Loucy (cell line): Measurements from ENCODE around the gene ITGA6.

Experiments used
- H2AFZ ChIP-seq: fragments of 200-600 bp; sonication (generic); 2 replicates; pipeline ENCODE4 v1.6.0; 2016; ENCODE audit warnings: antibody characterized with exemption, mild to moderate bottlenecking, low read length, moderate library complexity
- H3F3A ChIP-seq: fragments of 200-600 bp; 2 replicates; pipeline ENCODE4 v1.6.0; 2016; ENCODE audit warnings: antibody characterized with exemption, low read depth, mild to moderate bottlenecking
- H3K27me3 ChIP-seq: fragments of 200-600 bp; sonication (generic); 2 replicates; pipeline ENCODE4 v1.6.1; 2014; ENCODE audit warnings: low read length, mild to moderate bottlenecking; ENCODE audit not compliant: insufficient read depth, poor library complexity, severe bottlenecking
- H3K36me3 ChIP-seq: fragments of 200-600 bp; sonication (generic); 2 replicates; pipeline ENCODE4 v1.6.1; 2016; ENCODE audit warnings: low read length; ENCODE audit not compliant: insufficient read depth
- H3K4me1 ChIP-seq: fragments of 200-600 bp; sonication (generic); 2 replicates; pipeline ENCODE4 v1.5.1; 2014; ENCODE audit warnings: low read length, mild to moderate bottlenecking; ENCODE audit not compliant: insufficient read depth, poor library complexity, severe bottlenecking
- H3K4me2 ChIP-seq: fragments of 200-600 bp; sonication (generic); 2 replicates; pipeline ENCODE4 v1.6.0; 2014; ENCODE audit warnings: antibody characterized with exemption, low read length, low read depth, mild to moderate bottlenecking; ENCODE audit not compliant: poor library complexity, severe bottlenecking
- H3K4me3 ChIP-seq: fragments of 200-600 bp; sonication (generic); 2 replicates; pipeline ENCODE4 v1.5.1; 2014; ENCODE audit warnings: low read length, mild to moderate bottlenecking, mixed read lengths; ENCODE audit not compliant: poor library complexity, severe bottlenecking
- H3K79me2 ChIP-seq: fragments of 200-600 bp; sonication (generic); 2 replicates; pipeline ENCODE4 v1.6.1; 2014; ENCODE audit warnings: low read length; ENCODE audit not compliant: insufficient read depth
- H3K9ac ChIP-seq: fragments of 200-600 bp; sonication (generic); 2 replicates; pipeline ENCODE4 v1.6.0; 2014; ENCODE audit warnings: mild to moderate bottlenecking, low read depth, low read length, moderate library complexity; ENCODE audit not compliant: poor library complexity, severe bottlenecking
- H3K9me2 ChIP-seq: fragments of 200-600 bp; sonication (generic); replicated peaks from 2 replicates; pipeline ENCODE4 v1.6.1; 2016; ENCODE audit warnings: low read depth, low read length, mixed read lengths
- H3K9me3 ChIP-seq: fragments of 200-600 bp; sonication (generic); 2 replicates; pipeline ENCODE4 v1.6.1; 2014; ENCODE audit warnings: mild to moderate bottlenecking, antibody characterized with exemption, low read length, low read depth; ENCODE audit not compliant: insufficient read depth
- H4K20me1 ChIP-seq: fragments of 200-600 bp; sonication (generic); 2 replicates; pipeline ENCODE4 v1.6.0; 2014; ENCODE audit warnings: antibody characterized with exemption, low read length, mild to moderate bottlenecking; ENCODE audit not compliant: insufficient read depth, poor library complexity, severe bottlenecking
- EZH2phosphoT487 ChIP-seq: fragments of 200-600 bp; IDR thresholded peaks from 2 replicates; pipeline ENCODE4 v1.6.1; 2018; ENCODE audit warnings: antibody characterized with exemption, mild to moderate bottlenecking, moderate library complexity, borderline replicate concordance
- TF ChIP-seq, protein P1 (sequence below): fragments of 200-600 bp; sonication (generic); conservative IDR thresholded peaks from 2 replicates; pipeline ENCODE4 v1.5.1; 2014; ENCODE audit warnings: mild to moderate bottlenecking, antibody characterized with exemption, low read length

Gene ITGA6

DNA sequence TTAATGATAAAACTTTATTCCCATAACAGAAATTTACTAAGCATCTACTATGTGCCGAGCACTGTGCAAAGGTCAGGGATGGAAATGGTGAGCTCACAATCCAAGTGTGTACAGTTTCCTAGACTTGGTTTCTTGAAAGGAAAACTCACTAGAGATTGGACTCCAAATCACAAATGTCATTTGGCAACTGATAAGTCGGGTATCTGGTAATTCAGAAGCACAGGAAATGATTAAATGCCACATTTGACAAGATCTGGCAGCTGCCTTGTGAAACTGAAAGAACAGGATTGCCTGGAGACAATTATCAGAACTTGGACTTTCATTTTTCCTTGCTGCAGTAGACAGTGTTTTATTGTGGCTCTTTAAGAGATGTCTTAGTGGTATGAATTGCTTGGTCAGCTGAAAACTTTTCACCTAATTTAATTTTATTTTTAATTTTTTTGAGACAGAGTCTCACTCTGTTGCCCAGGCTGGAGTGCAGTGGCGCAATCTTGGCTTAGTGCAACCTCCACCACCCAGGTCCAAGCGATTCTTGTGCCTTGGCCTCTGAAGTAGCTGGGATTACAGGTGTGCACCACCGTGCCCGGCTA lies 19.2 kb downstream of the ITGA6 start:
- Histone ChIP-seq H3K4me3 (no peak overlapping the region), H3K9ac (no peak overlapping the region), H3F3A (no peaks in the 10 kb centered on the region; the same call in 1 of the 2 replicates), H2AFZ (no peak overlapping the region), H3K4me2 (peak overlapping the region; percentile 15), H3K36me3 (no peaks in the 10 kb centered on the region), H4K20me1 (peaks cover 15% of the 10 kb centered on the region), H3K9me2 (no peaks in the 10 kb centered on the region), H3K79me2 (peaks cover 63% of the 10 kb centered on the region), H3K27me3 (no peaks in the 10 kb centered on the region), H3K9me3 (no peaks in the 10 kb centered on the region), H3K4me1 (peaks cover 16% of the 10 kb centered on the region)
- TF ChIP-seq, protein P1, sequence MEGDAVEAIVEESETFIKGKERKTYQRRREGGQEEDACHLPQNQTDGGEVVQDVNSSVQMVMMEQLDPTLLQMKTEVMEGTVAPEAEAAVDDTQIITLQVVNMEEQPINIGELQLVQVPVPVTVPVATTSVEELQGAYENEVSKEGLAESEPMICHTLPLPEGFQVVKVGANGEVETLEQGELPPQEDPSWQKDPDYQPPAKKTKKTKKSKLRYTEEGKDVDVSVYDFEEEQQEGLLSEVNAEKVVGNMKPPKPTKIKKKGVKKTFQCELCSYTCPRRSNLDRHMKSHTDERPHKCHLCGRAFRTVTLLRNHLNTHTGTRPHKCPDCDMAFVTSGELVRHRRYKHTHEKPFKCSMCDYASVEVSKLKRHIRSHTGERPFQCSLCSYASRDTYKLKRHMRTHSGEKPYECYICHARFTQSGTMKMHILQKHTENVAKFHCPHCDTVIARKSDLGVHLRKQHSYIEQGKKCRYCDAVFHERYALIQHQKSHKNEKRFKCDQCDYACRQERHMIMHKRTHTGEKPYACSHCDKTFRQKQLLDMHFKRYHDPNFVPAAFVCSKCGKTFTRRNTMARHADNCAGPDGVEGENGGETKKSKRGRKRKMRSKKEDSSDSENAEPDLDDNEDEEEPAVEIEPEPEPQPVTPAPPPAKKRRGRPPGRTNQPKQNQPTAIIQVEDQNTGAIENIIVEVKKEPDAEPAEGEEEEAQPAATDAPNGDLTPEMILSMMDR, result no peak
- TF ChIP-seq EZH2phosphoT487, result no peak

DNA sequence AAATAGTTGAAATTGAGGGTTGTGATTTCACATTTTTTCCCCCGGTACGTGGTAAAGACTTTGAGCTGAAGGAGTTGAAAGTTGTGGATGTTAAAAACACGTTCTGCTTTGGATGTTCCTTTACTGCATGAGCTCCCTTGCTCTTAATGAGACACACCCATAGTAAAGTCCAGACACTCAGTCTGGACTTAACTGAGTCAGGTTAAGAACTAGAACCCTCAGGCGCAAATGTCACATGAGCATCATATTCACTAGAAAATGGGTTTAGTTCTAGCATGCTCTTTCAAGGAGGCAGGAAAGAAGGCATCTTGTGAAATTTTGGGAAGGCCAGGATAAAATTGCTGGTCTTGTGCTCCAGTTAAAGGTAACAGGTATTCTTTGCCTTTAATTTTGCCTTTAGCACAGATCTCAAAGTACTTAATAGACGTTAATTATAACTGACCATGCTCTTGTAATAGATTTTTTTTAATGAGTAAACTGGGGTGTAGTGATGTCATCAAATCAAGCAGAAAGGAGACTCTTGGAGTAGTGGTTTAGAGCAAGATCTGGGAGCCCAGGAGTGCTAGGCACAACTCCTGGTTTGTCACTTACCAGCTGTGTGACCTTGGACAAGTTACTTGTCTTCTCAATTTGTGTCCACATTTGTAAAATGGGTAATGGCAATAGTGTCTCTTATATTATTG lies 20.6 kb downstream of the ITGA6 start:
- Histone ChIP-seq H3F3A (no peaks in the 10 kb centered on the region; the same call in 1 of the 2 replicates), H3K4me2 (no peak overlapping the region), H3K27me3 (no peaks in the 10 kb centered on the region), H2AFZ (no peak overlapping the region), H3K9ac (no peak overlapping the region), H3K9me3 (no peaks in the 10 kb centered on the region), H3K4me1 (peaks cover 6% of the 10 kb centered on the region), H3K4me3 (no peak overlapping the region), H3K36me3 (no peaks in the 10 kb centered on the region), H3K79me2 (peaks cover 60% of the 10 kb centered on the region), H3K9me2 (no peaks in the 10 kb centered on the region), H4K20me1 (peaks cover 7% of the 10 kb centered on the region)
- TF ChIP-seq EZH2phosphoT487, result no peak
- TF ChIP-seq, protein P1, result no peak

DNA sequence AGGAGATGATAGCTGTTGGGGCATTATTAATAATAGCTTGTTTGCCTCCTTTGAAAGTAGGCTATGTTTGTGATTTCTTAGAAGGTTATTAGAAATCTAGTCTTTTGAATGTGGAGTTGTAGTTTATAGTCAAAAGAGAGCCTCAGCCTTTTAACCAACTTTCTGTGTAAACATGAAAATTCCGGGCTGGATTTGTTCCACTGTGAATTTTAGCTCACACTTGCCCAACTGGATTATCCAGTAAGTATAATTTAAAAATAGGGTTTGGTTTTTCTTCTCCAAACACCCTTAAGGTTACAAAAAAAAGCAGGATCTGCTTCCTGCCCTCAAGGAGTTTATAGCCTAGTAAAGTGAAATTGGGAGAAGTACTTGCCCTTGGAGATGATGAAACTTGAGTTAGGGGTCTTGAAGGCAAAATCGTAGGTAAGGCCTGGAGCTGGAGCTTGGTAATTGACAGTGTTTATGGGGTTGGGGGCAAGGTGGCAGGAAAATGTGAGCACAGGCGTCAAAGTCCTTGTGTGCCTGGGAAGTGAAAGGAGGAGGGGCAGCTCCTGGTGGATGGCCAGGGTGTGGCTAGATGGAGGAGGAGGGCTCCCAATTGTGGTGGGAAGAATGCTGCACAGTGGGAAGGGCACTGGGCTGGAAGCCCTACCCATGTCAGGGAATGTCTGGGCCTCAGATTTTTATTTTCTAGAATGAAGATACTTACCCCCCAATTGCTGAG lies 21.3 kb downstream of the ITGA6 start:
- Histone ChIP-seq H3F3A (no peaks in the 10 kb centered on the region; the same call in 1 of the 2 replicates), H3K27me3 (no peaks in the 10 kb centered on the region), H2AFZ (no peak overlapping the region), H3K9me2 (no peaks in the 10 kb centered on the region), H3K36me3 (no peaks in the 10 kb centered on the region), H3K4me1 (peaks cover 6% of the 10 kb centered on the region), H4K20me1 (peaks cover 7% of the 10 kb centered on the region), H3K4me2 (no peak overlapping the region), H3K9me3 (no peaks in the 10 kb centered on the region), H3K79me2 (peaks cover 60% of the 10 kb centered on the region), H3K9ac (no peak overlapping the region), H3K4me3 (no peak overlapping the region)
- TF ChIP-seq EZH2phosphoT487, result no peak
